ENCODE measurements around the gene ATP2B2. TPM values are rescaled to one million over a fixed set of nuclear protein-coding genes. Genes with fewer than 3 reads are reported as not detected.

The ATP2B2 gene
- total RNA-seq, 1 experiment from 2014 or later: not detected

GRCh38 chr3:10373686-10374261 is 131.6 kb downstream of the ATP2B2 start:
- ChIA-PET CTCF (no interaction called here), POLR2A (no interaction called here)
- Histone ChIP-seq H3K4me3 (ENCODE audit: low read depth, low read length) (no peak overlapping the region), H3K27me3 (replicated peaks; ENCODE audit: control insufficient read depth, insufficient read depth, low read length) (no peaks in the 10 kb centered on the region), H3K36me3 (ENCODE audit: control insufficient read depth, insufficient read depth, low read length) (no peaks in the 10 kb centered on the region), H3K9me3 (no peaks in the 10 kb centered on the region), H3K4me1 (no peaks in the 10 kb centered on the region)
- intact Hi-C loops (cut with micrococcal nuclease; ENCODE audit: unreplicated experiment): no loop called here
- TF ChIP-seq, protein P1, sequence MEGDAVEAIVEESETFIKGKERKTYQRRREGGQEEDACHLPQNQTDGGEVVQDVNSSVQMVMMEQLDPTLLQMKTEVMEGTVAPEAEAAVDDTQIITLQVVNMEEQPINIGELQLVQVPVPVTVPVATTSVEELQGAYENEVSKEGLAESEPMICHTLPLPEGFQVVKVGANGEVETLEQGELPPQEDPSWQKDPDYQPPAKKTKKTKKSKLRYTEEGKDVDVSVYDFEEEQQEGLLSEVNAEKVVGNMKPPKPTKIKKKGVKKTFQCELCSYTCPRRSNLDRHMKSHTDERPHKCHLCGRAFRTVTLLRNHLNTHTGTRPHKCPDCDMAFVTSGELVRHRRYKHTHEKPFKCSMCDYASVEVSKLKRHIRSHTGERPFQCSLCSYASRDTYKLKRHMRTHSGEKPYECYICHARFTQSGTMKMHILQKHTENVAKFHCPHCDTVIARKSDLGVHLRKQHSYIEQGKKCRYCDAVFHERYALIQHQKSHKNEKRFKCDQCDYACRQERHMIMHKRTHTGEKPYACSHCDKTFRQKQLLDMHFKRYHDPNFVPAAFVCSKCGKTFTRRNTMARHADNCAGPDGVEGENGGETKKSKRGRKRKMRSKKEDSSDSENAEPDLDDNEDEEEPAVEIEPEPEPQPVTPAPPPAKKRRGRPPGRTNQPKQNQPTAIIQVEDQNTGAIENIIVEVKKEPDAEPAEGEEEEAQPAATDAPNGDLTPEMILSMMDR (IDR thresholded peaks at IDR 0.05; ENCODE audit: insufficient read depth in 1 of 2, low read depth in 1 of 2, low read length in 1 of 2, severe bottlenecking in 1 of 2, unreplicated experiment in 1 of 2): no peak
- Mint-ChIP-seq H3K4me1 (ENCODE audit: low read depth, unreplicated experiment) (no peaks in the 10 kb centered on the region), H3K27ac (ENCODE audit: unreplicated experiment) (no peak overlapping the region), H3K27me3 (ENCODE audit: insufficient read depth, unreplicated experiment) (peaks cover 15% of the 10 kb centered on the region), H3K36me3 (ENCODE audit: insufficient read depth, unreplicated experiment) (peaks cover 6% of the 10 kb centered on the region), H3K9me3 (ENCODE audit: unreplicated experiment) (no peaks in the 10 kb centered on the region), H3K4me3 (ENCODE audit: unreplicated experiment) (no peak overlapping the region)
- BruUV-seq (replicated peaks): no TSS peak
- DNase-seq: no peak

DNA sequence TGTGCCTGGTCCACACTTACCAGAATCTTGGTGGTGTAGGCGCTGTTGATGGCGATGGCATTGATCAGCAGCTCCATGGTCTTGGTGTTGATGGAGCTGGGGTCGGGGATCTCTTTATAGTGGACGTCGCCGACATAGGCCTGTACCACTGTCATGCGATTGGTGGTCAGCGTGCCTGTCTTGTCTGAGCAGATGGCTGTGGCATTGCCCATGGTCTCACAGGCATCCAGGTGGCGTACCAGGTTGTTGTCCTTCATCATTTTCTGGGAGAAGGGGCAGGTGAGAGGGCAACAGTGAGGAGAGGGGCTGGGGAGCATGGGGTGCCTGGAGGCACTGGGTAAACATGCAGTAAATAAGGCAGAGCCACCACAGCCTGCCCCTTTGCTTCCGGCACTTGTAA is 133.6 kb downstream of the ATP2B2 start:
- CTCF ChIA-PET: no interaction called here
- TF ChIP-seq, protein P1 (IDR thresholded peaks at IDR 0.05; ENCODE audit: insufficient read depth in 1 of 2, low read depth in 1 of 2, low read length in 1 of 2, severe bottlenecking in 1 of 2, unreplicated experiment in 1 of 2): no peak
- H3K4me3 ChIP-seq (ENCODE audit: low read depth, low read length): no peak overlapping the region
- no peaks in the 10 kb centered on the region for H3K9me3 ChIP-seq
- peaks cover 6% of the 10 kb centered on the region for H3K36me3 Mint-ChIP-seq (ENCODE audit: insufficient read depth, unreplicated experiment)
- peaks cover 20% of the 10 kb centered on the region for H3K27me3 Mint-ChIP-seq (ENCODE audit: insufficient read depth, unreplicated experiment)
- POLR2A ChIA-PET: no interaction called here
- H3K27me3 ChIP-seq (replicated peaks; ENCODE audit: control insufficient read depth, insufficient read depth, low read length): no peaks in the 10 kb centered on the region
- DNase-seq: no peak
- no peak overlapping the region for H3K27ac Mint-ChIP-seq (ENCODE audit: unreplicated experiment)
- no peaks in the 10 kb centered on the region for H3K4me1 Mint-ChIP-seq (ENCODE audit: low read depth, unreplicated experiment)
- intact Hi-C loops (cut with micrococcal nuclease; ENCODE audit: unreplicated experiment): no loop called here
- H3K4me1 ChIP-seq: no peaks in the 10 kb centered on the region
- no peaks in the 10 kb centered on the region for H3K9me3 Mint-ChIP-seq (ENCODE audit: unreplicated experiment)
- no peaks in the 10 kb centered on the region for H3K36me3 ChIP-seq (ENCODE audit: control insufficient read depth, insufficient read depth, low read length)
- no peak overlapping the region for H3K4me3 Mint-ChIP-seq (ENCODE audit: unreplicated experiment)
- no TSS peak for BruUV-seq (replicated peaks)

DNA sequence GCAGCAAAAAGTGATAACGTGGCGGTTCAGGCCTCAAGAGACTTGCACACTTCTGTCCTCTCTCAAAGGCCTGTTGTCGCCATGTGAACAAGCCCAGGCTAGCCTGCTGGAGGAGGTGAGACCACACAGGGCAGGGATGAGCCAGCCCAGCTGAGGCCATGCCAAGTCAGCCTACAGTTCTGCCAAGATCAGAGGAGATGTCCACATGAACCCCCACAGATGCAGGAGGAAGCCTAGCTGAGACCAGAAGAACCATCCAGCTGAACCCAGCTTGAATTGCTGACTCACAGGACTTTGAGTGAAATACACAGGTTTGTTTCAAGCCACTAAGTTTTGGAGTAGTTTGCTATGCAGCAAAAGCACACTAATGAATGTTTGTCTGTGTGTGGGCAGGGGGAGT is 134.2 kb downstream of the ATP2B2 start:
- H3K9me3 ChIP-seq: no peaks in the 10 kb centered on the region
- BruUV-seq (replicated peaks): no TSS peak
- H3K27me3 Mint-ChIP-seq (ENCODE audit: insufficient read depth, unreplicated experiment): peaks cover 19% of the 10 kb centered on the region

More for the DNA sequence above, 134.2 kb downstream of the ATP2B2 start:
- no peaks in the 10 kb centered on the region for H3K4me1 ChIP-seq
- Mint-ChIP-seq H3K9me3 (ENCODE audit: unreplicated experiment) (no peaks in the 10 kb centered on the region), H3K36me3 (ENCODE audit: insufficient read depth, unreplicated experiment) (peaks cover 6% of the 10 kb centered on the region), H3K27ac (ENCODE audit: unreplicated experiment) (no peak overlapping the region), H3K4me3 (ENCODE audit: unreplicated experiment) (no peak overlapping the region), H3K4me1 (ENCODE audit: low read depth, unreplicated experiment) (no peaks in the 10 kb centered on the region)
- no peaks in the 10 kb centered on the region for H3K36me3 ChIP-seq (ENCODE audit: control insufficient read depth, insufficient read depth, low read length)
- H3K4me3 ChIP-seq (ENCODE audit: low read depth, low read length): no peak overlapping the region
- intact Hi-C loops (cut with micrococcal nuclease; ENCODE audit: unreplicated experiment): no loop called here
- POLR2A ChIA-PET: no interaction called here
- H3K27me3 ChIP-seq (replicated peaks; ENCODE audit: control insufficient read depth, insufficient read depth, low read length): no peaks in the 10 kb centered on the region
- CTCF ChIA-PET: no interaction called here
- DNase-seq: no peak
- TF ChIP-seq, protein P1 (IDR thresholded peaks at IDR 0.05; ENCODE audit: insufficient read depth in 1 of 2, low read depth in 1 of 2, low read length in 1 of 2, severe bottlenecking in 1 of 2, unreplicated experiment in 1 of 2): no peak
